H1 (cell line): ENCODE results near the gene MEP1A.

ENCODE experiments used
- BACH1 ChIP-seq: IDR thresholded peaks from 2 replicates; pipeline ENCODE4 v1.6.1; 2012; ENCODE audit warnings: low read length, improper control_type of control experiment
- JUN ChIP-seq: IDR thresholded peaks from 2 replicates; pipeline ENCODE4 v1.6.1; 2011; ENCODE audit warnings: low read depth, mild to moderate bottlenecking, improper control_type of control experiment, low read length
- POLR2A ChIP-seq, 2 experiments: IDR thresholded peaks; 1 replicate in 1 of 2; 2 replicates in 1 of 2; pipeline ENCODE4 v1.6.1; 2011; ENCODE audit warnings: low read depth in 2 of 2, low read length in 2 of 2, mild to moderate bottlenecking in 2 of 2; ENCODE audit errors: control extremely low read depth in 1 of 2
- POLR2AphosphoS5 ChIP-seq: IDR thresholded peaks from 2 replicates; pipeline ENCODE4 v1.6.1; 2011; ENCODE audit warnings: low read depth, low read length
- RAD21 ChIP-seq, 2 experiments: IDR thresholded peaks in 1 of 2; conservative IDR thresholded peaks in 1 of 2; 2 replicates each; pipeline ENCODE4 v1.6.1; 2011; ENCODE audit warnings: low read depth in 2 of 2, low read length in 2 of 2, improper control_type of control experiment in 1 of 2, inconsistent platforms in 1 of 2, mild to moderate bottlenecking in 1 of 2, moderate library complexity in 1 of 2
- SP1 ChIP-seq: IDR thresholded peaks from 2 replicates; pipeline ENCODE4 v1.6.1; 2011; ENCODE audit warnings: low read depth, low read length
- USF2 ChIP-seq: IDR thresholded peaks from 2 replicates; pipeline ENCODE4 v1.6.1; 2011; ENCODE audit warnings: low read length, improper control_type of control experiment
- YY1 ChIP-seq: IDR thresholded peaks from 2 replicates; pipeline ENCODE4 v1.6.1; 2011; ENCODE audit warnings: low read depth, mild to moderate bottlenecking, low read length
- TF ChIP-seq, protein P1 (sequence below), 3 experiments: IDR thresholded peaks; 1 replicate in 2 of 3; 2 replicates in 1 of 3; pipeline versions ENCODE4 v1.5.1 to v1.6.1; 2011; ENCODE audit warnings: low read length in 3 of 3, mild to moderate bottlenecking in 3 of 3, inconsistent platforms in 2 of 3, low read depth in 1 of 3, moderate library complexity in 1 of 3; ENCODE audit not compliant: insufficient read depth in 1 of 3; ENCODE audit errors: control extremely low read depth in 1 of 3
- TF ChIP-seq, protein P2 (sequence below): IDR thresholded peaks from 2 replicates; pipeline ENCODE4 v1.6.1; 2012; ENCODE audit warnings: inconsistent platforms

- TF ChIP-seq POLR2AphosphoS5 = no peak
- TF ChIP-seq, protein P1, sequence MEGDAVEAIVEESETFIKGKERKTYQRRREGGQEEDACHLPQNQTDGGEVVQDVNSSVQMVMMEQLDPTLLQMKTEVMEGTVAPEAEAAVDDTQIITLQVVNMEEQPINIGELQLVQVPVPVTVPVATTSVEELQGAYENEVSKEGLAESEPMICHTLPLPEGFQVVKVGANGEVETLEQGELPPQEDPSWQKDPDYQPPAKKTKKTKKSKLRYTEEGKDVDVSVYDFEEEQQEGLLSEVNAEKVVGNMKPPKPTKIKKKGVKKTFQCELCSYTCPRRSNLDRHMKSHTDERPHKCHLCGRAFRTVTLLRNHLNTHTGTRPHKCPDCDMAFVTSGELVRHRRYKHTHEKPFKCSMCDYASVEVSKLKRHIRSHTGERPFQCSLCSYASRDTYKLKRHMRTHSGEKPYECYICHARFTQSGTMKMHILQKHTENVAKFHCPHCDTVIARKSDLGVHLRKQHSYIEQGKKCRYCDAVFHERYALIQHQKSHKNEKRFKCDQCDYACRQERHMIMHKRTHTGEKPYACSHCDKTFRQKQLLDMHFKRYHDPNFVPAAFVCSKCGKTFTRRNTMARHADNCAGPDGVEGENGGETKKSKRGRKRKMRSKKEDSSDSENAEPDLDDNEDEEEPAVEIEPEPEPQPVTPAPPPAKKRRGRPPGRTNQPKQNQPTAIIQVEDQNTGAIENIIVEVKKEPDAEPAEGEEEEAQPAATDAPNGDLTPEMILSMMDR (IDR thresholded peaks at IDR 0.05; ENCODE audit: control extremely low read depth in 1 of 3, insufficient read depth in 1 of 3, low read depth in 1 of 3, low read length in 3 of 3) = no peak
- no peak for TF ChIP-seq JUN
- no peak for TF ChIP-seq BACH1
- no peak for TF ChIP-seq SP1
- no peak for TF ChIP-seq RAD21 (IDR thresholded peaks at IDR 0.05 in 1 of 2, conservative IDR thresholded peaks at IDR 0.05 in 1 of 2; ENCODE audit: low read depth in 2 of 2, low read length in 2 of 2)
- no peak for TF ChIP-seq YY1
- TF ChIP-seq USF2 = no peak
- TF ChIP-seq POLR2A (IDR thresholded peaks at IDR 0.05; ENCODE audit: control extremely low read depth in 1 of 2, low read depth in 2 of 2, low read length in 2 of 2) = no peak
- TF ChIP-seq, protein P2, sequence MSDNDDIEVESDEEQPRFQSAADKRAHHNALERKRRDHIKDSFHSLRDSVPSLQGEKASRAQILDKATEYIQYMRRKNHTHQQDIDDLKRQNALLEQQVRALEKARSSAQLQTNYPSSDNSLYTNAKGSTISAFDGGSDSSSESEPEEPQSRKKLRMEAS = no peak
These were observed at the start of gene MEP1A for GRCh38 chr6:46793138-46793537.
